Amniotic epithelial cell (primary cell): ENCODE results near the gene RBBP4.
A peak's percentile ranks its signal among the peaks of the same experiment; 100 is the strongest.

Source experiments
- DNase-seq: peaks from one replicate; pipeline ENCODE4 v3.0.0-alpha.2; 2010; ENCODE audit warnings: low read depth

Gene RBBP4

GRCh38 chr1:32719681-32720275 lies 68.8 kb downstream of the RBBP4 start:
- no peak for DNase-seq

DNA sequence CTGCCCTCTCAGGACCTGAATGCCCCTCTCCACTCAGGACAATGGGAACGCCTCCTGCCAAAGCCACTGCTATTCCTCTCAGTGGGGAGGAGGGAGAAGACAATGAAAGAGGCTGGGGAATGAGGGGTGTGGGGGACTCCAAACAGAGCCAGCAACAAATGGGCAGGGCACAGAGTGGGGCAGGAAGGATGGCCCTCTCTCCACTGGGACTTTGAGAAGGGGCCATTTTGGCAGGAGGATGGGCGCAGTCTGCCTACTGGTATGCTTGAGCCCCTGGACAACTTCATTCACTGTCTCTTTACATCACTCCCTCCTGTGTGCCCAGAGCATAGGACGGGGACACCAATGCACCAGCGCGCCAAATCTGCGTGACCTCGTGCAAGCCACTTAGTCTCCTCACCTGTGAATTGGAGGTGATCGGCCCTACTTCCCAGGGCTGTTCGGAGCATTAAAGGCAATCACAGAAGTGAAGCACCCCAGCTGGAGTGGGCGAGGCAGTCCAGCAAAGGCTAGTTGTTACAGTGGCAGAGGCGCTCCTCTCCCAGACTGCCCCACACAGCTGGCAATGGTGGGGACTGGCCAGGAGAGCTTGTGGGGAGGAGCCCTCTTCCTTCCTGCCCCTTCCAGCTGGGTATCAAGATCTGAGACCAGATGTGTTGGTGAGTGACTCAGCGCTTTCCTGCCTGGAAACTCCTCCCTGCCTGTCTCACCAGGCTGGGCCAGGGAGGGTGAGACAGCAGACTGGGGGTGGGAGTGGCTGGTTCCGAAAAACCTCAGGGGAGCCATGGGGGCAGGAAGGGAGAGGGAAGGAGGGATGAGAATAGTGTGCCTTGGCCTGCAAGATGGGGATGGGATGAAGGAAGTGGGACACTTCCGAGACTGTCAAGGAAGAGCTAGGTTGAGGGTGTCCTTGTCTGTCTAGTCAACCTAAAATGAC lies 73.9 kb downstream of the RBBP4 start:
- peak; percentile 90 for DNase-seq

DNA sequence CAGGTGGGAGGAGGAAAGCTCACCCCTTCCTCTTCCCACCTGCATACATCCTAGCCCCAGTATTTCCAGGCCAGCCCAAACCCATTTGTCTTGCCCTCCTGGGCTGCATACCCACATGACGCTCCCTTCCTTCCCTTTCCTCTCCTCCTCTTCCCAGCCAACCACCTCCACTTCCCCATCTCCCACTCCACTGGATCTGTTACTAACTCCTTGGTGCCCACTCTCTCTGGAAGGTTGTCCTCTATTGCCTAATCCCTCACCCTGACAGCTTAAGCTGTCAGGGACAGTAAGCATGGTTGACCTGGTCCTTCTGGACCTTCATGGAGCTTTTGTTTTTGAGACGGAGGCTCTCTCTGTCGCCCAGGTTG lies 74.6 kb downstream of the RBBP4 start:
- no peak for DNase-seq

DNA sequence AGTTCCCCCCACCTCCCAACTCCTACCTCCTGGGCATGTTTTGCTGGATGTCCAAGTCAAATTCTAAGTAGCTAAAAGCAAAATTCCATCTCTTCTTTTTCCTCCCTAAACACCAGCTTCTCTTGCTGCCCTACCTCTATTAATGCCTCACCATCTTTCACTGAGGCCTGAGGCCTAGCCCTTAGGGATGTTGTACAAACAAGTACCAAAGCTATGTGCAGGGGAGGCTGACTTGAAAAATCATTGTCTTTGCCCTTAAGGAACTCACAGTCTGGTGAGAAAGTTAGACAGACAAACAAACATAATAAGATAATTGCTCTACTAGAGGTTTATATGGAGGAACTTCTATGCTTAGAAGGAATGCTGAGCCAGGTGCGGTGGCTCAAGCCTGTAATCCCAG lies 76.9 kb downstream of the RBBP4 start:
- no peak for DNase-seq

DNA sequence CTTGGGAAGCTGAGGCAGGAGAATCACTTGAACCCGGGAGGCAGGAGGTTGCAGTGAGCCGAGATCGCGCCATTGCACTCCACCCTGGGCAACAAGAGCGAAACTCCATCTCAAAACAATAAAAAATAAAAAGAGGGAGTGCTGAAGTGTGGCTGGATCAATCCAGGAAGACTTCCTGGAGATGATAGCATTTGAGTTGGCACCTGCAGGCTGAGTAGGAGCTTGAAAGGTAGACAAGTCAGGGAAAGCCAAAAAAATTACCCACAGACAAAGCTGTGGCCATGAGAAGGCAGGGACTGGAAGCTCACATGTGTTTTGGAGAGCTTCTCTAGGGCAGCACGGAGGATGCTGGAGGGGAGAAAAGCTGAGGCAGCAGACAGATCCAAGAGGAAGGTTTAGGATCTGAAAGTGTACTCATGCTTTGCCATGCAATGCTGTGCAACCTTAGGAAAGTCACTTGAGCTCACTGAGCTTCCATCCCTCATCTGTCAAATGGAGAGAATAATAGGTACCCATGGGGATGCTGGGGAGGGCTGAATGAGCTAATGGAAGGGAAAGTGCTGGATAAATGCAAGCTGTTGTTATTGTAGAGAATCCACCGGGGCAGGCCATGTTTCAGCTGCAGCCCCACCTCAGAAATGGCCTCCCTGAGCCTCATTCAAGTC lies 77.5 kb downstream of the RBBP4 start:
- DNase-seq = no peak

DNA sequence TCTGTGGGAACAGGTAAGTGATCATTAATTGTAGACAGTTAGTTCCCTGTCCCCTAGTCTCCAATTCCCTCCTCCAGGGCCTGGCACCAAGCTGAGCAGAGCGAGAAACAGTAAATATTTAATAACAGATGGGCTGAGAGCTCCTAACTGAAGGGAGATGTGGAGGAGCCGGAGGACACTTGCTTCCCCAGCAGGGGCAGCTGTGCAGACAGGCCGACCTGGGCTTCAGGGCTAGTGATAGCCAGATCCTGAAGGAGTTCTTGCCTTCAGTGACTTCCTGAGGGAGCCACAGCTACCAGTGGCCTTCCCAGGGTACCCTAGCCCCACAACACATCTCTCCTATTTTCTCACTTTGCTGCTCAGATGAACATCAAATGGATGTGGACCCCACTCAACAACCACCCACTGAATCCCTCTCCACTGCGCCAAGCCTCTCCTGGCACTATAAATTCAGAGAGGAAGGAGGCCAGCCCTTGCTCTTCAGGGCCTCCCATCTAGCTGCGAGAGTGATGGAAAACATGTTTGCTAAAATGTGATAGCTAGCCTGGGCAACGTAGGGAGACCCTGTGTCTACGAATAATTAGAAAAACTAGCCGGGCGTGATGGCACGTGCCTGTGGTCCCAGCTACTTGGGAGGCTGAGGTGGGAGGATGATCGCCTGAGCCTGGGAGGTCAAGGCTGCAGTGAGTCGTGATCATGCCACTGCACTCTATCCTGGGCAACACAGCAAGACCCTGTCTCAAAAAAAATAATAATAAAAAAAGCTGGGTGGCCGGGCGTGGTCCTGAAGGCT lies 78.4 kb downstream of the RBBP4 start:
- no peak for DNase-seq

DNA sequence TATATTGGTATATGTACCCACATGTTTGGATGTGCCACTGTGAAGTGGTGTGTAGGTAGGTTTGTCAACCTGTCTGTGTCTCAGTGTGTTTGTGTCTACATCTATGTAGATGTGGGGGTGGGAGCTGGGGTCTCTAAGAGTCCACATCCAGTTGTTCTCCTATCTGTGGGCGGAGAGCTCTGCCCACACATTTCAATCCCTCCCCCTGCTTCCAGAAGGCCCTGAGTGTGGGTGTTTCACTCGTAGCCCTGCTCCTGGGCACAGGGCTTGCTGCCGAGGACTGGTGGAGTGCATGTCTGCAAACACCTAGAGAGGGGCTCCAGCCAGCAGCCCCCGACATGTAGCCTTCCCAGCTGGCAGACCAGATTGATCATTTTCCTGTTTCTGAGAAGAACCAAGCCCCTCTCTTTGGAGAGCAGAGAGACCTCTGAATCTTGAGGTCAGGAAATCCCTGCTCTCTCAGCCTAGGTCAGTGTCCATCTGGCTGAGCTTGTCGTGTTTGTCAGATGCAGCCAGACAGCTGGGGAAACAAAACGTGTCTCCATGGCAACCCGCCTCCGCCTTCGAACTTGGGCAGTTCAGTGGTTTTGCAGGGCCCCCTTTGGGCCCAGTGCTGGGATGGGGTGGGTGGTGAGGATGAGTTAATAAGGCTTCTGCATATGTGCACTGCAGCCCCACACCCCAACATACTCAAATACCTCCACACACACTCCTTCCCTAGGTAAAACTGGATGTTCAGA lies 82.7 kb downstream of the RBBP4 start:
- no peak for DNase-seq
